Stimulated activated CD4-positive, alpha-beta T cell treated with anti-CD3 and anti-CD28 coated beads, Interleukin-4, amount 100 ng/mL, for 24 hours (primary cell): ENCODE measurements around the gene FRMPD3.
A peak's percentile ranks its signal among the peaks of the same experiment; 100 is the strongest.
"Not testable (repeated sequence)": the region's sequence is repeated elsewhere in the genome, so short reads cannot be mapped to it uniquely, and the experiment has no call there.

Experiments
- DNase-seq: peaks from one replicate; pipeline ENCODE4 v3.0.0-alpha.2; 2020

The FRMPD3 gene

GRCh38 chrX:107448998-107449835 lies at the start of gene FRMPD3:
Gene FRMPD3 (plus strand): TSS chrX:107449652. CDS start chrX:107526589, 76,937 bp downstream.
- no peak for DNase-seq

- no peak for DNase-seq
Measured at GRCh38 chrX:107420571-107420970, 28.9 kb upstream of the FRMPD3 start.

GRCh38 chrX:107421337-107421861 lies 28.1 kb upstream of the FRMPD3 start:
- no peak for DNase-seq

GRCh38 chrX:107429090-107429489 lies 20.4 kb upstream of the FRMPD3 start:
- peak; percentile 41 for DNase-seq

GRCh38 chrX:107440187-107440586 lies 9.3 kb upstream of the FRMPD3 start:
- DNase-seq = no peak

- no peak for DNase-seq
Measured at GRCh38 chrX:107440692-107441091, 8.8 kb upstream of the FRMPD3 start.

- no peak for DNase-seq
Measured at GRCh38 chrX:107442914-107443527, 6.4 kb upstream of the FRMPD3 start.

- no peak for DNase-seq
Measured at GRCh38 chrX:107445146-107445545, 4.3 kb upstream of the FRMPD3 start.

- no peak for DNase-seq
Measured at GRCh38 chrX:107445631-107446030, 3.8 kb upstream of the FRMPD3 start.

GRCh38 chrX:107447642-107448041 lies 1.8 kb upstream of the FRMPD3 start:
- no peak for DNase-seq

- no peak for DNase-seq
Measured at GRCh38 chrX:107448625-107448997, 841 bp upstream of the FRMPD3 start.

- no peak for DNase-seq
Measured at GRCh38 chrX:107450823-107451509, 1.5 kb downstream of the FRMPD3 start.

GRCh38 chrX:107451731-107452130 lies 2.3 kb downstream of the FRMPD3 start:
- DNase-seq = no peak

GRCh38 chrX:107452581-107452980 lies 3.1 kb downstream of the FRMPD3 start:
- DNase-seq = no peak

GRCh38 chrX:107454302-107454701 lies 4.8 kb downstream of the FRMPD3 start:
- peak; percentile 32 for DNase-seq

- no peak for DNase-seq
Measured at GRCh38 chrX:107457289-107457688, 7.8 kb downstream of the FRMPD3 start.

- DNase-seq = no peak
Measured at GRCh38 chrX:107465932-107466620, 16.6 kb downstream of the FRMPD3 start.

GRCh38 chrX:107467271-107467670 lies 17.8 kb downstream of the FRMPD3 start:
- DNase-seq = no peak

GRCh38 chrX:107470198-107470597 lies 20.7 kb downstream of the FRMPD3 start:
- no peak for DNase-seq

GRCh38 chrX:107470971-107471370 lies 21.5 kb downstream of the FRMPD3 start:
- DNase-seq = no peak

- not testable (repeated sequence) for DNase-seq
Measured at GRCh38 chrX:107471420-107471819, 22.0 kb downstream of the FRMPD3 start.

- no peak for DNase-seq
Measured at GRCh38 chrX:107477406-107477805, 28.0 kb downstream of the FRMPD3 start.

- no peak for DNase-seq
Measured at GRCh38 chrX:107480272-107480671, 30.8 kb downstream of the FRMPD3 start.
